EL (cell line): Measurements from ENCODE around the gene MFSD6.

Experiments used
- DNase-seq: peaks from one replicate; pipeline ENCODE4 v3.0.0-alpha.2; 2016

MFSD6 gene

GRCh38 chr2:190441564-190441963, 33.4 kb downstream of the MFSD6 start:
- no peak for DNase-seq

GRCh38 chr2:190443055-190443454, 34.9 kb downstream of the MFSD6 start:
- no peak for DNase-seq

- DNase-seq = no peak
Observed at GRCh38 chr2:190443778-190444481, 35.8 kb downstream of the MFSD6 start.

GRCh38 chr2:190444976-190445375, 36.8 kb downstream of the MFSD6 start:
- no peak for DNase-seq

- DNase-seq = no peak
Observed at GRCh38 chr2:190446193-190446592, 38.0 kb downstream of the MFSD6 start.

- DNase-seq = no peak
Observed at GRCh38 chr2:190446750-190447516, 38.8 kb downstream of the MFSD6 start.

- no peak for DNase-seq
Observed at GRCh38 chr2:190447766-190448165, 39.6 kb downstream of the MFSD6 start.

GRCh38 chr2:190449925-190450324, 41.8 kb downstream of the MFSD6 start:
- DNase-seq = no peak

- DNase-seq = no peak
Observed at GRCh38 chr2:190450363-190450762, 42.2 kb downstream of the MFSD6 start.

- peak; percentile 30 for DNase-seq
Observed at GRCh38 chr2:190451561-190452176, 43.5 kb downstream of the MFSD6 start.

- DNase-seq = no peak
Observed at GRCh38 chr2:190452433-190452832, 44.3 kb downstream of the MFSD6 start.

GRCh38 chr2:190454795-190455194, 46.6 kb downstream of the MFSD6 start:
- no peak for DNase-seq

- no peak for DNase-seq
Observed at GRCh38 chr2:190455358-190456095, 47.4 kb downstream of the MFSD6 start.

GRCh38 chr2:190456833-190457232, 48.7 kb downstream of the MFSD6 start:
- no peak for DNase-seq

GRCh38 chr2:190457256-190457655, 49.1 kb downstream of the MFSD6 start:
- no peak for DNase-seq

GRCh38 chr2:190458352-190459107, 50.4 kb downstream of the MFSD6 start:
- no peak for DNase-seq

- DNase-seq = no peak
Observed at GRCh38 chr2:190459881-190460280, 51.7 kb downstream of the MFSD6 start.

- no peak for DNase-seq
Observed at GRCh38 chr2:190460487-190460886, 52.3 kb downstream of the MFSD6 start.

- no peak for DNase-seq
Observed at GRCh38 chr2:190462181-190462580, 54.0 kb downstream of the MFSD6 start.

GRCh38 chr2:190462611-190463010, 54.5 kb downstream of the MFSD6 start:
- DNase-seq = no peak

- DNase-seq = no peak
Observed at GRCh38 chr2:190465060-190465459, 56.9 kb downstream of the MFSD6 start.

GRCh38 chr2:190466819-190467446, 58.8 kb downstream of the MFSD6 start:
- DNase-seq = no peak
